Hypothalamus (tissue), 51 donors: ENCODE data around the gene FYB2.

ENCODE experiments used
- DNase-seq, 51 donors: peaks; one replicate each; lab custom pipeline; 2025; lab: John Stamatoyannopoulos, UW

FYB2 gene

GRCh38 chr1:56726706-56727105, 92.5 kb downstream of the FYB2 start:
- DNase-seq, result no peak

- no peak for DNase-seq
Measured at GRCh38 chr1:56719171-56719570, 100.0 kb downstream of the FYB2 start.

- no peak for DNase-seq
Measured at GRCh38 chr1:56715156-56715555, 104.0 kb downstream of the FYB2 start.

GRCh38 chr1:56713112-56713511, 106.1 kb downstream of the FYB2 start:
- DNase-seq, result no peak

GRCh38 chr1:56712150-56712549, 107.1 kb downstream of the FYB2 start:
- no peak for DNase-seq

GRCh38 chr1:56710646-56711045, 108.6 kb downstream of the FYB2 start:
- DNase-seq, result no peak

GRCh38 chr1:56709995-56710394, 109.2 kb downstream of the FYB2 start:
- no peak for DNase-seq

- DNase-seq, result peak in 3 of 51 donors; percentile 0 to 37 (median 1)
Measured at GRCh38 chr1:56709269-56709880, 109.8 kb downstream of the FYB2 start.

GRCh38 chr1:56707379-56707778, 111.8 kb downstream of the FYB2 start:
- DNase-seq, result no peak

GRCh38 chr1:56703747-56704146, 115.5 kb downstream of the FYB2 start:
- DNase-seq, result no peak

GRCh38 chr1:56696663-56697062, 122.5 kb downstream of the FYB2 start:
- DNase-seq, result no peak

GRCh38 chr1:56688522-56689026, 130.6 kb downstream of the FYB2 start:
- no peak for DNase-seq

GRCh38 chr1:56686169-56686568, 133.0 kb downstream of the FYB2 start:
- DNase-seq, result no peak

- DNase-seq, result no peak
Measured at GRCh38 chr1:56683569-56683968, 135.6 kb downstream of the FYB2 start.

- no peak for DNase-seq
Measured at GRCh38 chr1:56676571-56677035, 142.6 kb downstream of the FYB2 start.

- no peak for DNase-seq
Measured at GRCh38 chr1:56675763-56676162, 143.4 kb downstream of the FYB2 start.

GRCh38 chr1:56672579-56672978, 146.6 kb downstream of the FYB2 start:
- DNase-seq, result no peak

- DNase-seq, result no peak
Measured at GRCh38 chr1:56671542-56671941, 147.7 kb downstream of the FYB2 start.

GRCh38 chr1:56671085-56671484, 148.1 kb downstream of the FYB2 start:
- no peak for DNase-seq

GRCh38 chr1:56670350-56670749, 148.9 kb downstream of the FYB2 start:
- DNase-seq, result no peak
